Activated CD4-positive, alpha-beta memory T cell treated with anti-CD3 and anti-CD28 coated beads, Interleukin-2, amount 10 ng/mL, durations not matched to agents 7 days and 5 days (primary cell): ENCODE data around the gene LSS. TPM values are rescaled to one million over a fixed set of nuclear protein-coding genes. Genes with fewer than 3 reads are reported as not detected.

Experiments
- CTCF ChIA-PET: fragments of 350-600 bp; sonication (Branson Sonifier 250); formaldehyde crosslinking; loops from one replicate; lab custom pipeline; 2021; ENCODE audit warnings: antibody characterized with exemption, inconsistent platforms; lab: Charles Lee
- POLR2A ChIA-PET: fragments of 350-600 bp; sonication (Branson Sonifier 250); formaldehyde crosslinking; loops from one replicate; lab custom pipeline; 2021; ENCODE audit warnings: antibody characterized with exemption; lab: Charles Lee
- DNase-seq: peaks from one replicate; pipeline ENCODE4 v3.0.0-alpha.2; 2020
- H3K27ac Mint-ChIP-seq: one replicate; pipeline ENCODE4 v1.8.0; 2021; ENCODE audit warnings: mild to moderate bottlenecking, mixed read lengths
- H3K27me3 Mint-ChIP-seq: one replicate; pipeline ENCODE4 v1.8.0; 2021; ENCODE audit warnings: mixed read lengths
- H3K36me3 Mint-ChIP-seq: one replicate; pipeline ENCODE4 v1.8.0; 2021; ENCODE audit warnings: low read depth, mixed read lengths
- H3K4me1 Mint-ChIP-seq: one replicate; pipeline ENCODE4 v1.8.0; 2021; ENCODE audit warnings: mixed read lengths
- H3K4me3 Mint-ChIP-seq: one replicate; pipeline ENCODE4 v1.8.0; 2021; ENCODE audit warnings: mild to moderate bottlenecking, mixed read lengths
- H3K9me3 Mint-ChIP-seq: one replicate; pipeline ENCODE4 v1.8.0; 2021; ENCODE audit warnings: mixed read lengths
- total RNA-seq, 2 experiments: library from RNA; stranded (reverse); gene quantifications; one replicate each; pipeline ENCODE4 v1.2.3, GENCODE V29; 2021

Gene LSS
- total RNA-seq, 2 experiments from 2014 or later = 54.7 to 56.1 TPM

GRCh38 chr21:46222436-46223116 is 6.0 kb downstream of the LSS start:
- no peaks in the 10 kb centered on the region for H3K27me3 Mint-ChIP-seq
- no peak overlapping the region for H3K4me3 Mint-ChIP-seq
- H3K4me1 Mint-ChIP-seq = peaks cover 22% of the 10 kb centered on the region
- H3K9me3 Mint-ChIP-seq = no peaks in the 10 kb centered on the region
- POLR2A ChIA-PET = no interaction called here
- H3K27ac Mint-ChIP-seq = no peak overlapping the region
- CTCF ChIA-PET = no interaction called here
- no peak for DNase-seq
- peaks cover 25% of the 10 kb centered on the region for H3K36me3 Mint-ChIP-seq

DNA sequence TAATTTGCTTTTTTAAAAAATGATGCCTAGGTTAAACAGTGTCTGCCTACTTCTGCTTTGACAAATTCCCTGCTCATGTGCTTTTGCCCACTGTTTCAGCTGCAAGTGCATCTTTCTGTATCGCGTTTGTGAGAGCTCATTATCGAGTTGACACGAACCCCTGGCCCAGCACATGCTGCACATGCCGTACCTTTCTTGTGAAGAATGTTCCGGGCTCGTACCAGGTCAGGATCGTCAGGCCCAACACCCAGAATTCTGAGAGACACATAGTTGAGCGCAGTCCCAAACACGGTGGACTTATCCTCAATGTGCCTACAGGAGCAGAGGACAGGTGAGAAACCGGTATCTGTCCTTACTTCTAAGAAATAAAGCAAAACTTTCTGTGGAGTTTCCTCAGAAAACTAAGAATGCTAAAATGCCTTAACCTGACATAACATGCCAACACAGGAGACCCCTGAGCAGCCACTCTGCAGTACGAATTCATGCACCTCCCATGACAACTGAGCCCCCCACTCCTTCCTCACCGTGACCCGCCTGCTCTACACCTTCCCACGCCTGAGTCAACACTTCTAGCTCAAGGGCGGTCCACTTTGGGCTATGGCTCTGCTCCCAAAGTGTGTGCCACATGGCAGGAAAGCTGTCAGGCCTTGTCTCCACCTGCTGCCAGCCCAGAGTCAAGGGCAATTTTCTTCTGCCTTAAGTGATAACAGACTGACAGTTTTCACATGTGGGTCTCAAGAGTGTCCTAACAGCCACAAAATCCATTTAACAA is 6.7 kb downstream of the LSS start:
- CTCF ChIA-PET = no interaction called here
- peaks cover 15% of the 10 kb centered on the region for H3K4me1 Mint-ChIP-seq

DNA sequence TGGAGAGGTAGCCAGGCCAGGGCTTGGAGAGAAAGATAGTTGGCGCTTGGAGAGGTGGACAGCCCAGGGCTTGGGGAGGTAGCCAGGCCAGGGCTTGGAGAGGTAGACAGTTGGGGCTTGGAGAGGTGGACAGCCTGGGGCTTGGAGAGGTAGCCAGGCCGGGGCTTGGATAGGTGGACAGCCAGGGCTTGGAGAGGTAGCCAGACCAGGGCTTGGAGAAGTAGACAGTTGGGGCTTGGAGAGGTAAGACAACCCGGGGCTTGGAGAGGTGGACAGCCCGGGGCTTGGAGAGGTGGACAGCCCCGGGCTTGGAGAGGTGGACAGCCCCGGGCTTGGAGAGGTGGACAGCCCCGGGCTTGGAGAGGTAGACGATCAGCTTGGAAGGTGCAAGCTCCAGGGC is 7.7 kb downstream of the LSS start:
- no peaks in the 10 kb centered on the region for H3K9me3 Mint-ChIP-seq
- ChIA-PET CTCF (no interaction called here), POLR2A (no interaction called here)
- no peak for DNase-seq
- no peaks in the 10 kb centered on the region for H3K27me3 Mint-ChIP-seq
- peaks cover 16% of the 10 kb centered on the region for H3K36me3 Mint-ChIP-seq
- no peak overlapping the region for H3K27ac Mint-ChIP-seq
- H3K4me1 Mint-ChIP-seq = peaks cover 6% of the 10 kb centered on the region
- no peak overlapping the region for H3K4me3 Mint-ChIP-seq

More for the DNA sequence above, 6.7 kb downstream of the LSS start:
- no peaks in the 10 kb centered on the region for H3K27me3 Mint-ChIP-seq
- H3K36me3 Mint-ChIP-seq = peaks cover 18% of the 10 kb centered on the region
- POLR2A ChIA-PET = no interaction called here
- H3K27ac Mint-ChIP-seq = no peak overlapping the region
- H3K4me3 Mint-ChIP-seq = no peak overlapping the region
- H3K9me3 Mint-ChIP-seq = no peaks in the 10 kb centered on the region
- no peak for DNase-seq

GRCh38 chr21:46220275-46220810 is 8.2 kb downstream of the LSS start:
- no peak for DNase-seq
- H3K4me1 Mint-ChIP-seq = peaks cover 2% of the 10 kb centered on the region
- ChIA-PET CTCF (no interaction called here), POLR2A (no interaction called here)
- no peaks in the 10 kb centered on the region for H3K9me3 Mint-ChIP-seq
- H3K4me3 Mint-ChIP-seq = no peak overlapping the region
- no peaks in the 10 kb centered on the region for H3K27me3 Mint-ChIP-seq
- H3K27ac Mint-ChIP-seq = no peak overlapping the region
- peaks cover 12% of the 10 kb centered on the region for H3K36me3 Mint-ChIP-seq

DNA sequence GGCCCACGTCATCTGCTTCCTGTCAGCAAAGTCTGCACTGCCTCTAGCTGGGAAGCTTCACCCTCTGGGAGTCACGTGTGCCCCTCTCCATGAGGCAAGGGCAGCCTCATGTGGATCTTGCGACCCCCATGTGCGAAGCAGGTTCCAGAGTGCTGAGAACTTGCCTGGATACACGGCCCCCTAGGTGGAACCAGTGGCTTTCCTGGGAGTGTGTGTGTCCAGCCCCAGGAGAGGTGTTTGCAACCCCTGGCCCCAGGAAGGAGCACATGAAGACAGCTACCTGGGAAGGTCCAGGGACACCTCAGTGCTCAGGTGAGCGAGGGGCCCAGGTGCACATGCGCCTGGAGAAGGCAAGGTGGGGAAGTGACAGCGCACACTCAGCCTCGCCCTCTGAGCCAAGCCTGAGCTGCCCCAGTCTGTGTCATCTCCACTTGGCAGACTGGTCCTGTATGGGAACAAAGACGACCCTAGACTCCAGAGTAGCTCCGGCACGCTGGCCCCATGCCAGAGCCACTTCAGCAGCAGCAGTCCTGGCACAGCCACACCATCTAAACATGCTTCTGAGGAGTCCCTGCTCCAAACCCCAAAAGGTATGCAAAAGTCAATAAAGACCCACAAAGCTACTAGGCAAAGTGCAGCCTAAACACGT is 8.9 kb downstream of the LSS start:
- peaks cover 12% of the 10 kb centered on the region for H3K36me3 Mint-ChIP-seq
- no peaks in the 10 kb centered on the region for H3K9me3 Mint-ChIP-seq
- ChIA-PET POLR2A (no interaction called here), CTCF (interaction anchor here (0.7 kb wide), 1 partner anchor 76 kb away, joined by 3 read pairs; no protein-coding TSS in a partner anchor)
- no peaks in the 10 kb centered on the region for H3K27me3 Mint-ChIP-seq
- H3K4me1 Mint-ChIP-seq = peaks cover 2% of the 10 kb centered on the region
- H3K27ac Mint-ChIP-seq = no peak overlapping the region
- H3K4me3 Mint-ChIP-seq = no peak overlapping the region
- DNase-seq = no peak

DNA sequence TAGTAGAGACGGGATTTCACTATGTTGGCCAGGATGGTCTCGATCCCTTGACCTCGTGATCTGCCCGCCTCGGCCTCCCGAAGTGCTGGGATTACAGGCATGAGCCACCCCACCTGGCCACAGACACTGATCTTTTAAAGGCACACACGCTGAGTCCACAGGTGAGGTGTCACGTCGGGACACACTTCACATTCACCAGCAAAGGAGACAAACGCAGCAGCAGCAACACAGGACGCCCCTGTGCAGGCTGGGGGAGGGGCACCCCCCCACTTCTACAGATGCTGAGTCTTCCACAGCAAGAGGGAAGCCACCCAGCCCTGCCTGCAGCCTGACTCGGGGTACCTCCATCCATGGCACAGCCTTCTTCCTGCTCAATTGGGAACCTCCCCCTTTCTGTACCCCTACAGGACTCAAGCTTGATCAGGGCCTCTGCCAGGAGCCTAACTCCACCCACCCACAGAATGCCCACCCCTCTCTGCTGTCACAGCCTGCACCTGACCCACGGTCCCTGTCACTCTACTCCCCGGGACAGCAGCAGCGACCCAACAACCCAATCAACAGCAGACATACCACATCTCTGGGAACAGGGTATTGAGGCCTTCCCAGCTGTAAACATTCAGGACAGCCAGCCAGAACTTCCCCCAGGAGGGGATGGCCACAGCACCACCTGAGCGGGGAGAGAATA is 9.5 kb downstream of the LSS start:
- POLR2A ChIA-PET = no interaction called here
- no peak overlapping the region for H3K27ac Mint-ChIP-seq
- no peaks in the 10 kb centered on the region for H3K27me3 Mint-ChIP-seq
- H3K9me3 Mint-ChIP-seq = no peaks in the 10 kb centered on the region
- H3K4me3 Mint-ChIP-seq = no peak overlapping the region
- H3K36me3 Mint-ChIP-seq = peaks cover 12% of the 10 kb centered on the region
- no peak for DNase-seq
- H3K4me1 Mint-ChIP-seq = peaks cover 2% of the 10 kb centered on the region
- CTCF ChIA-PET = interaction anchor here (0.7 kb wide), 1 partner anchor 76 kb away, joined by 3 read pairs; no protein-coding TSS in a partner anchor

- CTCF ChIA-PET = interaction anchor here (0.6 kb wide), 1 partner anchor 75 kb away, joined by 3 read pairs; no protein-coding TSS in a partner anchor
- Mint-ChIP-seq H3K36me3 (peaks cover 12% of the 10 kb centered on the region), H3K4me3 (no peak overlapping the region), H3K27ac (no peak overlapping the region), H3K4me1 (peaks cover 2% of the 10 kb centered on the region), H3K9me3 (no peaks in the 10 kb centered on the region), H3K27me3 (no peaks in the 10 kb centered on the region)
- POLR2A ChIA-PET = no interaction called here
- DNase-seq = no peak
Measured at GRCh38 chr21:46217511-46218196, 10.9 kb downstream of the LSS start.

- no peak for DNase-seq
- Mint-ChIP-seq H3K36me3 (peaks cover 8% of the 10 kb centered on the region), H3K4me1 (peaks cover 2% of the 10 kb centered on the region), H3K9me3 (no peaks in the 10 kb centered on the region), H3K4me3 (no peak overlapping the region), H3K27me3 (no peaks in the 10 kb centered on the region), H3K27ac (peak overlapping the region; percentile 49)
- ChIA-PET CTCF (interaction anchor here (1.5 kb wide), 1 partner anchor 73 kb away, joined by 3 read pairs; no protein-coding TSS in a partner anchor), POLR2A (interaction anchor here (1.0 to 1.2 kb wide), 2 partner anchors 12 to 88 kb away, joined by 3 read pairs; partner anchors contain the start of gene LSS)
Measured at GRCh38 chr21:46216132-46216747, 12.3 kb downstream of the LSS start.

GRCh38 chr21:46215436-46216131 is 13.0 kb downstream of the LSS start:
- peaks cover 2% of the 10 kb centered on the region for H3K4me1 Mint-ChIP-seq
- POLR2A ChIA-PET = interaction anchor here (1.0 to 1.2 kb wide), 2 partner anchors 13 to 87 kb away, joined by 3 read pairs; partner anchors contain the start of gene LSS
- peak overlapping the region; percentile 49 for H3K27ac Mint-ChIP-seq
- no peaks in the 10 kb centered on the region for H3K27me3 Mint-ChIP-seq
- no peak overlapping the region for H3K4me3 Mint-ChIP-seq
- CTCF ChIA-PET = interaction anchor here (1.5 kb wide), 1 partner anchor 72 kb away, joined by 3 read pairs; no protein-coding TSS in a partner anchor
- DNase-seq = no peak
- H3K9me3 Mint-ChIP-seq = no peaks in the 10 kb centered on the region
- peaks cover 7% of the 10 kb centered on the region for H3K36me3 Mint-ChIP-seq

DNA sequence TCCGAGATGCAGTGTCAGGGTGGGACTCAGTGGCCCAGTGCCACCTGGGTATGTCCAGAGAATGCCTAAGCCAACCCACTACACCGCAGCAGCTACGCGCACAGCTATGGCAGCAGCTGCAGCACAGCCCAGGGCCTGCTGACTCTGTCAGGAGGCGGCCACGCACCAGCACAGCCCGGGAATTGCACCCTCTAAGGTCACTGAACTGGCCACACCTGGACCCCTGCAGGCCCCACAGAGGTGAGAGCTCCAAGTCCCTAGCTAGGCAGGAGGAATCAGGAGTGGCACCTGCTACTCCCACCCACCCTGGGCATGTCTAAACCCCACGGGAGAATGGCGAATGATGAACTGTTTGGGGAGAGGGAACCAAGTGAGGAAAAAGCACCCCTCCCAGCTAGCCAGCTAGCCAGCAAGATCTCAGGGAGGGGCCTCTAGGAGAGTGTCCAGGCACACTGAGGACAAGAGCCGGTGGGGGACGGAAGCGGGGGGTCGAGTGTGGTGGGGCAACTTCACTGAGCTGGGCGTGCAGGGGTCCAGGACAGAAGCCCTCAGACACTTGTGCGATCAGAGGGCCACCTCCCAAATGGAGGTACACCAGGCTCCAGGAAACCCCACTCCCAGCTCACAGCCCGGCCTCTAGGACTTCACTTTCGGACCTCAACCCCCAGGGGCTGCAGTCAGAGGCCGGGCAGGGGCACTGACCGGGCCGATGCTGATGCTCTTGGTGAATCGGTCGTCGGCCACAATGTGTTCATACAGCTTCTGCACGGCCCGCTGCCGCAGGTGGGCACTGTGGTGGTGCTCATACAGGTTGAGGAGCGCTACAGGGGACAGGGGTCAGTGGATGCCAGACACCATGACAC is 13.9 kb downstream of the LSS start:
- ChIA-PET POLR2A (interaction anchor here (1.2 kb wide), 1 partner anchor 13 kb away, joined by 3 read pairs; the partner anchor contains the start of gene LSS), CTCF (interaction anchor here (1.5 kb wide), 1 partner anchor 71 kb away, joined by 3 read pairs; no protein-coding TSS in a partner anchor)
- Mint-ChIP-seq H3K27ac (no peak overlapping the region), H3K4me3 (no peak overlapping the region), H3K36me3 (peaks cover 1% of the 10 kb centered on the region), H3K4me1 (peaks cover 2% of the 10 kb centered on the region), H3K27me3 (no peaks in the 10 kb centered on the region), H3K9me3 (no peaks in the 10 kb centered on the region)
- no peak for DNase-seq
